DMS153 (cell line): ENCODE results near the gene KRTAP10-4.
"Not testable (repeated sequence)": the region's sequence is repeated elsewhere in the genome, so short reads cannot be mapped to it uniquely, and the experiment has no call there.

Experiments used
- DNase-seq: peaks from one replicate; lab custom pipeline; 2025; lab: John Stamatoyannopoulos, UW

The KRTAP10-4 gene

DNA sequence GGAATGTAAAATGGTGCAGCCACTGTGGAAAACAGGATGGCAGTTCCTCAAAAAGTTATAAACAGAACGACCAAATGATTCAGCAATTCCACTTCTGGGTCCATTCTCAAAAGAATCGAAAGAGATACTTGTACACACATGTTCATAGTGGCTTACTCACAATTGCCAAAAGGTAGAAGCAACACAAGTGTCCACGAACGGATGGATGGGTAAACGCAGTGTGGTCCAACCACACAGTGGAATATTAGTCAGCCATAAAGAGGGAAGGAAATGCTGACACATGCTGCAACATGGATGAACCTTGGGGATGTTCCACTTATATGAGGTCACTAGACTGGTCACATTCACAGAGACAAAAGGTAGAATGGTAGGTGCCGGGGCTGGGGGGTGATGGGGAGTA is 38.8 kb upstream of the KRTAP10-4 start:
- no peak for DNase-seq

DNA sequence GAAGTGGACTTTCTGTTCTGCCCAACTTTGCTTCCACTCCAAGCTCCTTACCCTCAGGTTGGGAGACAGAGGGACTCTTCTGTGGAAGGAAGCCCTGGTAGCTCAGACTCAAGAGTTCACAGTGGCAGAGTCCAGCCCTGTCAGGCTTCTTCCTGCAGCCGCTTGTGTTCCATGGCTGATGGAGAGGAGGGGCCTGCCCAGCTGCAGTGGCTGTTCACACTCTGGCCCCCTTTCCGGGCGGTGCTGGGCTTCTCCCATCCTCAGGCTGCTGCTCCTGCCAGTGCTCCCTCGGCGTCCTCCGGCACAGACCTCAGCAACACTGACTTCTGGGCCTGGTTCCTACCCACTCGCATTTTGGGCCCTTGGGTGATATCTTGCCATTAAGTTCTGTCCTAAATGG is 37.6 kb upstream of the KRTAP10-4 start:
- DNase-seq = no peak

DNA sequence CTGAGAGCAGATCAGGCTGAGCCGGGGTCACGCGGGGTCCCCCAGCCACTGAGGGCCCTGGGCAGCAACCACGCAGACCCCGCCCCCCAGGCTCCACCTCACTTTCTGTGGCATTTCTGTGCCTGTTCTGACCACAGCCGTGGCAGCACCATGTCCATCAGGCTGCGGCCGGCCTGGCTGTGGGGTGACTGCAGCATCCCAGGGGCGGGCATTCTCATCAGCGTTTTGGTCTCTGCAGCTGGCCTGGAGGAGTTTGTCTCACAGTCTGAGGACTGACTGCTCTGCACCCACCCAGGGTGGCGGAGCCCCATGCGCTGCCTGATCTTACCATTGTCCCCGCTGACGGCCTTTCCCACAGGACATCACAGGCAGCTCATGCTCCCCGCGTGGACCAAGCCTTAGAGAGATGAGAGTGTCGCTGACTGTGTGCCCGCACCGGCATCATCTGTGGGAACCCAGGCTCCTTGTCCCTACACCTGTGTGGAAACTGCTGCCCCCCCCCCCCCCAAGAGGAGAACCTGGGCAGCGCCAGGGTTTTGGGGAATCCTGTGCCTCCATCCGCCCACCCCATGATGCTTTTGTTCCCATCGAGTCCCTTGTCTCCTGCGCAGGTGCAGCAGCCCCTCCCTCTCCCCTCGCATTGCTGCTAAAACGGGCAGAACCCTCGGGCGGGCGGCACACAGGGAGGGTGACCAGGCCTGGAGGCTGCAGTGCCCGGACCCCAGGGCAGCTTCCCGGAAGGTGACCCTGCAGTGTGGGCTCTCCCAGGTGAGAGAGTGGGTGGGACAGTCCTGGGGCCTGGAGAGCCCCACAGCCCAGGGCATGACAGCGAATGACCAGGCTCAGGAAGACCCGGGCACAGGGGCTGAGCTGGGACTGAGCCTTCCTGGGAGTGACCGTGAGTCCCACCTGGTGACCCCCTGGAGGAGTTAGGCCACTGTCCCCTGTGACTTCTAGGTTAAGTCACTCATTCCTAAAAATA is 35.3 kb upstream of the KRTAP10-4 start:
- DNase-seq = no peak

DNA sequence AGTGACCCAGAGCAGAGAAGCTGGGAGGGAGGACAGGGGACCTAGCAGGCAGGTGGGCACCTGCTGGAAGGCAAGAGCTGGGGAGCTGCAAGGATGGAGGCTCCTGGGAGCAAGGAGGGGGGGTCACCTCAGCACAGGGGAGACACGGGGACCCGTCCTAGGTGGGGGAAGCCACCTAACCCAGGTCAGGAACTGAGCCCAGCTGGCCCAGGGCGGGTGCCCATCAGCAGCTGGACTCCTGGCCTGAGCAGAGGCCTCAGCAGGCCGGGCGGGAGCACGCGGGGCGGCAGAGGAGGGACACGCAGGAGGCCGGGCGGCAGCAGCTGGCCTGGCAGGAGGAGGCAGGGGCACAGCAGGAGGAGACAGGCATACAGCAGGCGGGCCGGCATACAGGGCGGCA is 34.5 kb upstream of the KRTAP10-4 start:
- DNase-seq = no peak

DNA sequence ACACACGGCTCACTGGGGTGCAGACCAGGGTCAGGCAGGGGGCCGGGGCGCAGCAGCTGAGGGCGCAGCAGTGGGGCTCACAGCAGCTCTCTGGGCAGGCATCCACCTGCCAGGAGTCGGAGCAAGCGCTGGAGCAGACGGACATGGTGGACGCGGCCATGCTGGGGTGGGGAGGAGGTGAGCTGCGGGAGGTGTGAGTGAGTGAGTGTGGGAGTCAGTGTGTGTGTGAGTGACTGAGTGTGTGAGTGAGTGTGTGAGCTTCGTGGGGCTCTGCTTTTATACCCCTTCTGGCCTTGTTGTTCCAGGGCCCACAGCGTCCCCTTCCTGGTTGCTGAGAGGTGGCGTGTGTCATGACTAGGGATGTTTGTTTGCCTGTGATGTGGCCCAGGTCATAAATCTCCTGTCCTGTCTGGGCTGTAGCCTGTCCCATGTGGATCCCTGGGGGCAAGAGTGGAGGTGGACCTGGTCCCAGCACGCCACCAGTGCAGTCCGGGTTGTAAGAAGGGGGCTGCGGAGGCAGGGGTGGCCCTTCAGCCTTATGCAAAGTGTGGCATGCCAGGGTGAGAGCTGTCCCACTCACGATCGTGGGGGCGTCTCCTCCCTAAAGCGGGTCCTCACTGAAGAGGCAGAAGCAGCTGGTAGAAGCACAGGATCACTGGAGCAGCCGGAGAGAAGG is 33.4 kb upstream of the KRTAP10-4 start, which contains the start of gene KRTAP10-1:
KRTAP10-1 (minus strand) TSS at position 205 of the 676 bp plus-strand sequence; CDS start at position 160, 45 bp downstream.
- no peak for DNase-seq

DNA sequence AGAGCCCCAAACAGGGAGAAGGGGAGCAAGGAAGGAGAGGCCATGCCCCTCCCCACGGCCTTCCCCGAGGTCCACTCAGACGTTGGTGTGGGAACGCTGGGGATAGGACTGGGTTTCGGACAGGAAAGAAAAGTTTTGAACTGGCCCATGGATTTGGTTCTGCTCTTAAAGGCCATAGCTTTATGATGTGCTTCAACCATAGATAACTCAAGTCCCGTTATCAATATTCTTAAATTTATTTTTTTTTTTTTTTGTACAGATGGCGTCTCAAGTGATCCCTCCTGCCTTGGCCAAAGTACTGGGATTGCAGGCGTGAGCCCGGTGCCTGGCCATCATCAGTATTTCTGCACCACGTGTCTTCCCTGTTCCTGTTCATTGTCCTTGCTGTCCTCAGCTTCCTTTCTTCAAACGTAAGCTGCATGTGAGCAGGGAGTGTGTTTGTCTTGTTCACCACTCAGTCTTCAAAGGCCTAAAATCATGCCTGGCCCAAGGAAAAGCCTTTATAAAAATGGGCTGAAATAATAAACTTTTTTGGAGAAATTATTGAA is 32.7 kb upstream of the KRTAP10-4 start:
- no peak for DNase-seq

DNA sequence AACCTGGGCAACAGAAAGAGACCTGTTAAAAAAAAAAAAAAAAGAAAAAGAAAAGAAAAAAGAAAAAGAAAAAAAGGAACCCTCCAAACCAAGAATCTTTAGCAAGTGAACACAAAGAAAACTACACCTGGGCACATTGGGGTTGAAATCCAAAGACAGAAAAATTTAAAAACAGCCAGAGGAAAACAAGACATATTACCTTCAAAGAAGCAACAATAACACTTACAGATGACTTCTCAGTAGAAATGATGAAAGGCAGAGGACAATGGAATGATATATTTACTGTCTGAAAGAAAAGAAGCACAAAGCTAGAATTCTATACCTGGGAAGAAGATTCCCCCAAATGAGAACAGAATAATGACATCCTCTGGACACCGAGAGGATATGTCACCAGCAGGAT is 30.8 kb upstream of the KRTAP10-4 start:
- no peak for DNase-seq

- no peak for DNase-seq
Measured at GRCh38 chr21:44544566-44544965, 29.0 kb upstream of the KRTAP10-4 start.

DNA sequence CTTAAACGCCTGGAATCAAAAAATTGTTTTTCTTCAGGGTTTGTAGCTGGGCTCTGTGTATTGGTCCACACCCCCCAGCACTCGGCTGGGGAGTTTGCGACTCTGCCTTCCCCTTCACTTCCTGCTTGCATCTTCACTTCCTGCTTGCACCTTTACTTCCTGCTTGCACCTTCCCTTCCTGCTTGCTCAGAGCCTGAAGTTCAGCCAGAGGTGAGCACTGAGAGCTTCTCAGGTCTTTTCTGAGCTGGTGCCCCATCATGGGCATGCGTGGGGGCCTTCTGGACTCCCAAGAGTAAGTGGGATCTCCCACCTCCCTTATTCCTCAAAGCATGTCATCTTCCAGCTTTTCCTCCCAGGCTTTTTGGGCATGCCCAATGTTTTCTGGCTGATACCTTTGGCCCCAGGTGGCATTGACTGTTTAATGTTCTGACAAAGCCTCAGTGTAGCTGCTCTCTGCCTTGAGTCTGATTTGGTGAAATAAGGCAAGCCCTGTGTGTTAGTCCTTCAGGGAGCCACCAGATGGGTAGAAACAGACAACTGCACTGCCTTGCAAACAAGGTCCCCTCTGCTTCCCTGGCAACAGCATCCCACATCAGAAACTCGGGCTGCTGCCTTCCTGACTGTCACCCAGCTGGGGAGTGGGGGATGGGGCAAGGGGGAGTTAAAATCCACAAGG is 25.7 kb upstream of the KRTAP10-4 start:
- no peak for DNase-seq

GRCh38 chr21:44548381-44548780 is 25.1 kb upstream of the KRTAP10-4 start:
- no peak for DNase-seq

GRCh38 chr21:44548922-44549321 is 24.6 kb upstream of the KRTAP10-4 start:
- no peak for DNase-seq

- DNase-seq = no peak
Measured at GRCh38 chr21:44549525-44550211, 23.9 kb upstream of the KRTAP10-4 start.

DNA sequence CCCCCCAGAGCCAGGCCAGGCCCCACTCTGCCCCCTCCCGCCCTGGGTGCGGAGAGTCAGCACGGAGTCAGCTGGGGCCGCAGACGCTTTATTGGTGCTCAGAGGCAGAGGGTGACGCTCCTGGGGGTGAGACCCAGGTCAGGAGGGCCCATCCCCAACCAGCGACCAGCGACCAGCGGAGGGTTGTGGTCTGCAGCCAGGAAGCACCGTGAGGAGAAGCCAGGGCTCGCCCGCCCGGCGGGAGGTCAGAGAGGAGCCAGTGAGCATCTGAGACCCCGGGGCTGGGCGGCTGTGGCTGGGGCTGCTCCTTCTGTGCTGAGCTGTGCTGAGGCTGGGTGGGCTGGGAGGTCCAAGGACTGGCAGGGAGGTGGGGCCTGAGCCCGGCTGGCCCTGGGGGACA is 23.2 kb upstream of the KRTAP10-4 start:
- not testable (repeated sequence) for DNase-seq

GRCh38 chr21:44550807-44551206 is 22.7 kb upstream of the KRTAP10-4 start:
- DNase-seq = no peak

- DNase-seq = peak; percentile 46
Measured at GRCh38 chr21:44551340-44551961, 22.1 kb upstream of the KRTAP10-4 start, which contains the start of gene KRTAP10-2. Gene KRTAP10-2, minus strand, starts transcription at chr21:44551505. Its CDS starts 47 bp downstream, at chr21:44551458.

- no peak for DNase-seq
Measured at GRCh38 chr21:44552136-44552535, 21.4 kb upstream of the KRTAP10-4 start.

GRCh38 chr21:44552681-44553080 is 20.8 kb upstream of the KRTAP10-4 start:
- no peak for DNase-seq

GRCh38 chr21:44555200-44555875 is 18.2 kb upstream of the KRTAP10-4 start:
- DNase-seq = no peak

- no peak for DNase-seq
Measured at GRCh38 chr21:44556879-44557278, 16.6 kb upstream of the KRTAP10-4 start.
